Measurements from ENCODE around the gene GSG1L. TPM values are rescaled to one million over a fixed set of nuclear protein-coding genes. Genes with fewer than 3 reads are reported as not detected.
"Not testable (repeated sequence)": the region's sequence is repeated elsewhere in the genome, so short reads cannot be mapped to it uniquely, and the experiment has no call there.

Gene GSG1L
- total RNA-seq, 1 experiment from 2014 or later = not detected

DNA sequence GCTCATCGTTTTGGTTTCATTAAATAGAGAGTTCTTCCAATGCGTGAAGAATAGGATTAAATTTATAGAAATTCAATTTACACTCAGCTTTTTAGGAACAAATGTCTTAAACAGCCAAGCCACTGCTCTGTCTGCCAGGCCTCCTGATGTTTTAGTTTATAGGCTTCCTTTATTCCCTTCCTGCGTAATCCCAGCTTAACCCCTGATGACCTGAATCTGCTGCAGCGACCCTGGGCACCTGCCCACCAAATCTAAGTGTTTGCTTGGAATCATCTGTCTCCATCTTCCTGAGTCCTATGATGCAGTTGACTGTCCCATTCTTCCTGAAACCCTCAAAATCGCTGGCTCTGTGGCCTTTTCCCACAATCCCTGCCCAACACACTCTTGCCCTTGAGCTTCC, 179.9 kb downstream of the GSG1L start:
- H3K27ac ChIP-seq = no peak overlapping the region
- H3F3A ChIP-seq (ENCODE audit: insufficient read depth, low read depth) = no peaks in the 10 kb centered on the region
- H3K4me1 ChIP-seq (replicated peaks; ENCODE audit: insufficient read depth) = no peaks in the 10 kb centered on the region
- H3K4me2 ChIP-seq = no peak overlapping the region
- ChIA-PET POLR2A (ENCODE audit: unreplicated experiment) (no interaction called here), CTCF (no interaction called here)
- peaks cover 5% of the 10 kb centered on the region; the same call in 1 of the 2 replicates for H3K9me2 ChIP-seq (ENCODE audit: insufficient read depth)
- no peaks in the 10 kb centered on the region for H3K9me3 ChIP-seq (ENCODE audit: insufficient read depth, low read depth)
- no peak for DNase-seq
- intact Hi-C loops (cut with micrococcal nuclease; ENCODE audit: unreplicated experiment) = no loop called here
- TF ChIP-seq EZH2 (IDR thresholded peaks at IDR 0.05; ENCODE audit: low read depth) = no peak
- H3K79me2 ChIP-seq (ENCODE audit: low read depth) = no peaks in the 10 kb centered on the region
- no peak overlapping the region for H2AFZ ChIP-seq
- H3K27me3 ChIP-seq (ENCODE audit: insufficient read depth, low read depth) = peaks cover 79% of the 10 kb centered on the region
- no peaks in the 10 kb centered on the region for H4K20me1 ChIP-seq (ENCODE audit: insufficient read depth)
- H3K4me3 ChIP-seq = no peak overlapping the region
- no peaks in the 10 kb centered on the region for H3K36me3 ChIP-seq (ENCODE audit: low read depth)
- no TSS peak for BruUV-seq (replicated peaks)

DNA sequence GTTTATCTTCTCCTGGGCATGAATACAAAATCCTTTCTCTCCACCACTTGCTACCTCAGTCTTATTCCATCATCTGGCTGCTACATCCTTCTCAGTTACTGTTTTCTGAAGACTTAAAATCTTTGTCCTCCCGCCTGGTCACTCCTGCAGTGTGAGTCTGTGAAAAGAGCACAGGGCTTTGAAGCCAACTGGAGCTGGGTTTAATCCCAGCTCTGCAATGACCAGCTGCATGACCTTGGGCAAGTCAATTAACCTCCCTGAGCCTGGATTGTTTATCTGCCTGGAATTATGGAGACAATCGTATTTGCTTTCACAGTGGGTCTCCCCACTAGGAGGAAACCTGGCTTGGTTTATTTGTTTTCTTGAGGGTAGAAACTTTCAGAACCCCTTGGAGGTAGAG, 183.2 kb downstream of the GSG1L start:
- no peak overlapping the region for H3K4me3 ChIP-seq
- no peak overlapping the region for H3K27ac ChIP-seq
- no peak overlapping the region for H3K4me2 ChIP-seq
- BruUV-seq (replicated peaks) = no TSS peak
- intact Hi-C loops (cut with micrococcal nuclease; ENCODE audit: unreplicated experiment) = no loop called here
- no peak for DNase-seq
- H3K79me2 ChIP-seq (ENCODE audit: low read depth) = no peaks in the 10 kb centered on the region
- H3F3A ChIP-seq (ENCODE audit: insufficient read depth, low read depth) = no peaks in the 10 kb centered on the region
- no peak overlapping the region for H2AFZ ChIP-seq
- no peaks in the 10 kb centered on the region for H3K9me3 ChIP-seq (ENCODE audit: insufficient read depth, low read depth)
- CTCF ChIA-PET = no interaction called here
- H3K4me1 ChIP-seq (replicated peaks; ENCODE audit: insufficient read depth) = no peaks in the 10 kb centered on the region
- TF ChIP-seq CTCF (conservative IDR thresholded peaks at IDR 0.05) = no peak
- TF ChIP-seq EZH2 (IDR thresholded peaks at IDR 0.05; ENCODE audit: low read depth) = no peak
- H4K20me1 ChIP-seq (ENCODE audit: insufficient read depth) = no peaks in the 10 kb centered on the region
- peaks cover 5% of the 10 kb centered on the region; the same call in 1 of the 2 replicates for H3K9me2 ChIP-seq (ENCODE audit: insufficient read depth)
- POLR2A ChIA-PET (ENCODE audit: unreplicated experiment) = no interaction called here
- H3K27me3 ChIP-seq (ENCODE audit: insufficient read depth, low read depth) = peaks cover 61% of the 10 kb centered on the region
- H3K36me3 ChIP-seq (ENCODE audit: low read depth) = no peaks in the 10 kb centered on the region

GRCh38 chr16:27879601-27880247, 183.8 kb downstream of the GSG1L start:
- Histone ChIP-seq H3K4me2 (no peak overlapping the region), H3K9me3 (ENCODE audit: insufficient read depth, low read depth) (no peaks in the 10 kb centered on the region), H3F3A (ENCODE audit: insufficient read depth, low read depth) (no peaks in the 10 kb centered on the region), H4K20me1 (ENCODE audit: insufficient read depth) (no peaks in the 10 kb centered on the region), H2AFZ (no peak overlapping the region), H3K9me2 (ENCODE audit: insufficient read depth) (peaks cover 5% of the 10 kb centered on the region; the same call in 1 of the 2 replicates), H3K4me3 (no peak overlapping the region), H3K27me3 (ENCODE audit: insufficient read depth, low read depth) (peaks cover 55% of the 10 kb centered on the region), H3K27ac (no peak overlapping the region), H3K36me3 (ENCODE audit: low read depth) (no peaks in the 10 kb centered on the region), H3K79me2 (ENCODE audit: low read depth) (no peaks in the 10 kb centered on the region), H3K4me1 (replicated peaks; ENCODE audit: insufficient read depth) (no peaks in the 10 kb centered on the region)
- TF ChIP-seq CTCF (conservative IDR thresholded peaks at IDR 0.05) = no peak
- no TSS peak for BruUV-seq (replicated peaks)
- ChIA-PET CTCF (no interaction called here), POLR2A (ENCODE audit: unreplicated experiment) (interaction anchor here (0.6 kb wide), 1 partner anchor 375 kb away, joined by 9 read pairs; no protein-coding TSS in a partner anchor)
- intact Hi-C loops (cut with micrococcal nuclease; ENCODE audit: unreplicated experiment) = no loop called here
- DNase-seq = no peak

DNA sequence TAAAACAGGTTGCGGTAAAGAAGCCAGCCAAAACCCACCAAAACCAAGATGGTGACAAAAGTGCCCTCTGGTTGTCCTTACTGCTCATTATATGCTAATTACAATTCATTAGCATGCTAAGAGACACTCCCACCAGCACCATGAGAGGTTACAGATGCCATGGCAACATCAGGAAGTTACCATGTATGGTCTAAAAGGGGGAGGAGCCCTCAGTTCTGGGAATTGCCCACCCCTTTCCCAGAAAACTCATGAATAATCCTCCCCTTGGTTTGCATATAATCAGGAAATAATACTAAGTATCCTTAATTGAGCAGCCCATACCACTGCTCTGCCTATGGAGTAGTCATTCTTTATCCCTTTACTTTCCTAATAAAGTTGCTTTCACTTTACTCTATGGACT, 190.9 kb downstream of the GSG1L start:
- H3K36me3 ChIP-seq (ENCODE audit: low read depth); BruUV-seq (replicated peaks); DNase-seq; CTCF ChIA-PET; H3K4me3 ChIP-seq; H3K9me2 ChIP-seq (ENCODE audit: insufficient read depth); H3K4me1 ChIP-seq (replicated peaks; ENCODE audit: insufficient read depth); H3K79me2 ChIP-seq (ENCODE audit: low read depth); intact Hi-C loops (cut with micrococcal nuclease; ENCODE audit: unreplicated experiment); H3K4me2 ChIP-seq; POLR2A ChIA-PET (ENCODE audit: unreplicated experiment); H4K20me1 ChIP-seq (ENCODE audit: insufficient read depth); H3K9me3 ChIP-seq (ENCODE audit: insufficient read depth, low read depth); H3K27ac ChIP-seq; H2AFZ ChIP-seq; H3F3A ChIP-seq (ENCODE audit: insufficient read depth, low read depth): not testable (repeated sequence)
- H3K27me3 ChIP-seq (ENCODE audit: insufficient read depth, low read depth) = peaks cover 47% of the 10 kb centered on the region

All from PC-9 (cell line).